B cell (primary cell): ENCODE measurements around the gene FABP3. TPM values are rescaled to one million over a fixed set of nuclear protein-coding genes. Genes with fewer than 3 reads are reported as not detected.

Experiments used
- ATAC-seq: fragments of 200-7000 bp; cut with Tn5 transposase; one replicate; pipeline ENCODE4 v1.10.0; 2021; ENCODE audit warnings: low read depth, mild to moderate bottlenecking, moderate number of reproducible peaks, moderate library complexity
- CTCF ChIA-PET: fragments of 350-600 bp; sonication (Branson Sonifier 250); formaldehyde crosslinking; loops from one replicate; lab custom pipeline; 2021; ENCODE audit warnings: antibody characterized with exemption, inconsistent platforms; lab: Charles Lee
- POLR2A ChIA-PET: fragments of 350-600 bp; sonication (Branson Sonifier 250); formaldehyde crosslinking; loops from one replicate; lab custom pipeline; 2021; ENCODE audit warnings: antibody characterized with exemption; lab: Charles Lee
- DNase-seq: peaks from one replicate; pipeline ENCODE4 v3.0.0; 2013
- H2AFZ ChIP-seq: 2 replicates; pipeline ENCODE4 v1.6.1; 2012; ENCODE audit warnings: mild to moderate bottlenecking, low read depth, low read length; ENCODE audit not compliant: insufficient read depth, poor library complexity, severe bottlenecking
- H3K27ac ChIP-seq, 2 donors: 1 replicate in 1 of 2; 2 replicates in 1 of 2; pipeline ENCODE4 v1.5.1; 2012 to 2013; ENCODE audit warnings: low read length in 2 of 2, mild to moderate bottlenecking in 2 of 2, moderate library complexity in 1 of 2
- H3K27me3 ChIP-seq, 4 experiments: fragments of 200-600 bp in 1 of 4; sonication (generic) in 1 of 4; replicated peaks in 1 of 4; 1 replicate in 2 of 4; 2 replicates in 2 of 4; pipeline versions ENCODE4 v1.6.1 to v1.7.0; 2013 to 2016; ENCODE audit warnings: low read length in 3 of 4, mild to moderate bottlenecking in 2 of 4, mixed read lengths in 1 of 4, moderate library complexity in 1 of 4; ENCODE audit not compliant: insufficient read depth in 4 of 4, control insufficient read depth in 3 of 4; ENCODE audit errors: control extremely low read depth in 1 of 4
- H3K36me3 ChIP-seq, 2 experiments: replicated peaks in 1 of 2; 1 replicate in 1 of 2; 2 replicates in 1 of 2; pipeline versions ENCODE4 v1.6.1 to v1.7.1; 2013; ENCODE audit warnings: low read length in 1 of 2; ENCODE audit not compliant: insufficient read depth in 2 of 2, control insufficient read depth in 1 of 2; ENCODE audit errors: control extremely low read depth in 1 of 2, extremely low read depth in 1 of 2
- H3K4me1 ChIP-seq, 2 donors: fragments of 200-600 bp in 1 of 2; sonication (generic) in 1 of 2; 1 replicate in 1 of 2; 2 replicates in 1 of 2; pipeline versions ENCODE4 v1.5.1 to v1.6.1; 2013 to 2017; ENCODE audit warnings: low read length in 2 of 2; ENCODE audit not compliant: control insufficient read depth in 2 of 2, insufficient read depth in 2 of 2
- H3K4me2 ChIP-seq: replicated peaks from 2 replicates; pipeline ENCODE3; 2012; ENCODE audit warnings: mild to moderate bottlenecking, low read depth, low read length; ENCODE audit not compliant: poor library complexity, severe bottlenecking
- H3K4me3 ChIP-seq, 5 experiments: fragments of 200-600 bp in 1 of 5; sonication (generic) in 1 of 5; 1 replicate in 3 of 5; 2 replicates in 2 of 5; pipeline versions ENCODE4 v1.5.1 to v1.7.0; 2011 to 2016; ENCODE audit warnings: low read length in 4 of 5, mild to moderate bottlenecking in 4 of 5, low read depth in 2 of 5, control low read depth in 1 of 5, moderate library complexity in 1 of 5; ENCODE audit not compliant: insufficient read depth in 1 of 5; ENCODE audit errors: control extremely low read depth in 1 of 5, extremely low read depth in 1 of 5
- H3K79me2 ChIP-seq: fragments of 200-600 bp; sonication (generic); one replicate; pipeline ENCODE4 v1.6.0; 2016; ENCODE audit warnings: low read length; ENCODE audit not compliant: control insufficient read depth, insufficient read depth
- H3K9ac ChIP-seq: fragments of 200-600 bp; sonication (generic); 2 replicates; pipeline ENCODE4 v1.6.1; 2017; ENCODE audit warnings: mild to moderate bottlenecking, low read length, moderate library complexity
- H3K9me3 ChIP-seq, 3 donors: one replicate each; pipeline versions ENCODE4 v1.6.1 to v1.7.1; 2013; ENCODE audit warnings: low read length in 2 of 3; ENCODE audit not compliant: control insufficient read depth in 2 of 3, insufficient read depth in 1 of 3; ENCODE audit errors: control extremely low read depth in 1 of 3
- H4K20me1 ChIP-seq: 2 replicates; pipeline ENCODE4 v1.6.0; 2012; ENCODE audit warnings: mild to moderate bottlenecking, low read length; ENCODE audit not compliant: insufficient read depth, control insufficient read depth, poor library complexity, severe bottlenecking
- H3K27ac Mint-ChIP-seq: one replicate; pipeline ENCODE4 v1.8.0; 2021; ENCODE audit warnings: mixed read lengths
- H3K27me3 Mint-ChIP-seq: one replicate; pipeline ENCODE4 v1.8.0; 2021; ENCODE audit warnings: mixed read lengths
- H3K4me1 Mint-ChIP-seq: one replicate; pipeline ENCODE4 v1.8.0; 2021; ENCODE audit warnings: mixed read lengths
- H3K4me3 Mint-ChIP-seq: one replicate; pipeline ENCODE4 v1.8.0; 2021; ENCODE audit warnings: mixed read lengths
- H3K9me3 Mint-ChIP-seq: one replicate; pipeline ENCODE4 v1.8.0; 2022; ENCODE audit warnings: mixed read lengths; ENCODE audit not compliant: insufficient read depth
- CTCF ChIP-seq: fragments of 200-600 bp; IDR thresholded peaks from one replicate; pipeline ENCODE4 v1.8.0; 2022; ENCODE audit warnings: antibody characterized with exemption, mild to moderate bottlenecking
- EZH2 ChIP-seq: IDR thresholded peaks from 2 replicates; pipeline ENCODE4 v1.6.1; 2012; ENCODE audit warnings: borderline replicate concordance, low read depth, mild to moderate bottlenecking, moderate library complexity, low read length; ENCODE audit not compliant: insufficient read depth, poor library complexity, severe bottlenecking
- WGBS: methylation state at CpG from one replicate; pipeline ENCODE4 v1.1.5; 2013; ENCODE audit warnings: missing lambda C conversion rate; ENCODE audit not compliant: insufficient coverage; 5-methylcytosine and 5-hydroxymethylcytosine counted together
- intact Hi-C: fragments of 100-400 bp; cut with micrococcal nuclease; formaldehyde crosslinking; loops from one replicate; pipeline ENCODE4 v1.10.0; 2022
- polyA plus RNA-seq: library from polyadenylated mRNA; depleted of rRNA; stranded (reverse); fragments of >200 nt; gene quantifications from 2 replicates; pipeline ENCODE4 v1.2.3, GENCODE V29; 2012
- total RNA-seq, 2 donors: library from RNA; stranded (reverse); fragments of 120-200 nt in 1 of 2; gene quantifications; 1 replicate in 1 of 2; 2 replicates in 1 of 2; pipeline versions ENCODE4 v1.2.3 to v1.2.4, GENCODE V29; 2013 to 2022

The FABP3 gene
- total and polyA plus RNA-seq, 2 donors (not counting 1 experiment from before 2014, with no cell fraction given): not detected

GRCh38 chr1:31324093-31324492 is 48.8 kb downstream of the FABP3 start:
- no peaks in the 10 kb centered on the region for H3K79me2 ChIP-seq
- H3K36me3 ChIP-seq: peaks cover 3 to 37% of the 10 kb centered on the region in 2 experiments
- H4K20me1 ChIP-seq: no peaks in the 10 kb centered on the region
- 97% methylated on average over 3 of the region's 4 CpGs for WGBS
- POLR2A ChIA-PET: interaction anchor here (0.8 kb wide), 1 partner anchor 22 kb away, joined by 3 read pairs; no protein-coding TSS in a partner anchor
- no peaks in the 10 kb centered on the region for H3K27me3 Mint-ChIP-seq
- H3K9me3 ChIP-seq: peaks cover 0 to 1% (median 0%) of the 10 kb centered on the region in 3 donors
- CTCF ChIA-PET: no interaction called here
- H3K4me1 ChIP-seq: no peaks in the 10 kb centered on the region
- H3K9me3 Mint-ChIP-seq: no peaks in the 10 kb centered on the region
- no peaks in the 10 kb centered on the region for H3K27me3 ChIP-seq
- no peak overlapping the region for H3K4me3 ChIP-seq
- no peak overlapping the region for H3K4me3 Mint-ChIP-seq
- no peak overlapping the region for H3K9ac ChIP-seq
- TF ChIP-seq EZH2 (no peak), CTCF (no peak)
- no peak overlapping the region for H2AFZ ChIP-seq
- no peak overlapping the region for H3K27ac Mint-ChIP-seq
- H3K27ac ChIP-seq: no peak overlapping the region
- no peaks in the 10 kb centered on the region for H3K4me1 Mint-ChIP-seq
- H3K4me2 ChIP-seq: no peak overlapping the region
- ATAC-seq (no peak), DNase-seq (no peak)
- intact Hi-C loops: no loop called here

GRCh38 chr1:31318146-31318545 is 54.7 kb downstream of the FABP3 start:
- Histone ChIP-seq H3K27ac (no peak overlapping the region), H3K27me3 (no peaks in the 10 kb centered on the region), H3K9me3 (peaks cover 0 to 1% (median 0%) of the 10 kb centered on the region in 3 donors), H3K79me2 (peaks cover 5% of the 10 kb centered on the region), H2AFZ (no peak overlapping the region), H3K4me2 (no peak overlapping the region), H3K9ac (no peak overlapping the region), H3K4me1 (no peaks in the 10 kb centered on the region), H3K4me3 (no peak overlapping the region), H4K20me1 (no peaks in the 10 kb centered on the region), H3K36me3 (peaks cover 14 to 56% of the 10 kb centered on the region in 2 experiments)
- no peaks in the 10 kb centered on the region for H3K4me1 Mint-ChIP-seq
- no peaks in the 10 kb centered on the region for H3K27me3 Mint-ChIP-seq
- no peak for DNase-seq
- ChIA-PET CTCF (no interaction called here), POLR2A (no interaction called here)
- no peak for ATAC-seq
- WGBS: no CpG with 5 or more reads among the region's 1 CpG
- no peaks in the 10 kb centered on the region for H3K9me3 Mint-ChIP-seq
- H3K27ac Mint-ChIP-seq: no peak overlapping the region
- TF ChIP-seq EZH2 (no peak), CTCF (no peak)
- no peak overlapping the region for H3K4me3 Mint-ChIP-seq
- intact Hi-C loops: no loop called here
